ENCODE measurements around the gene KLHL22. TPM values are rescaled to one million over a fixed set of nuclear protein-coding genes. Genes with fewer than 3 reads are reported as not detected.

Gene KLHL22
- total and polyA plus RNA-seq, 2 of the 4 experiments (the other 2 are of a cell fraction) = 27.1 to 30.1 TPM

DNA sequence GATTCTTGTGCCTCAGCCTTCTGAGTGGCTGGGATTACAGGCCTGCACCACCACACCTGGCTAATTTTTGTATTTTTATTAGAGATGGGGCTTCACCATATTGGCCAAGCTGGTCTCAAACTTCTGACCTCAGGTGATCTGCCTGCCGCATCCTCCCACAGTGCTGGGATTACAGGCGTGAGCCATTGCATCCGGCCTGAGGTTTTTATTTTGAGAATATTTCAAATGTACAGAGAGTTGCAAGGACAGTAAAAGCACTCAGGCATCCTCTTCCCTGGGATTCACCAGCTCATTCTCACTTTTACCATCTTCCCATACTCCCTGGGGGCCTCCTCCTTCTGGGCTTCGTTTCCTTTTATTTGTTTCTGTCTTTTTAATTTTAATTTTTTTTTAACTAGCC, 24.0 kb upstream of the KLHL22 start:
- no peak overlapping the region for H2BK15ac ChIP-seq (ENCODE audit: low read depth, low read length)
- no peak overlapping the region for H2BK20ac ChIP-seq (ENCODE audit: low read depth, low read length)
- no peak overlapping the region for H2BK120ac ChIP-seq (ENCODE audit: low read depth, low read length)
- H3K4me1 ChIP-seq (ENCODE audit: control insufficient read depth, insufficient read depth, low read length) = peaks cover 37% of the 10 kb centered on the region
- no peak overlapping the region for H2AK5ac ChIP-seq (ENCODE audit: low read depth, low read length)
- no peak overlapping the region for H3K4me2 ChIP-seq (ENCODE audit: low read depth, low read length)
- H3K18ac ChIP-seq (ENCODE audit: low read depth, low read length) = no peak overlapping the region
- ATAC-seq (ENCODE audit: low read depth) (no peak), DNase-seq (no peak)
- ChIA-PET POLR2A (ENCODE audit: unreplicated experiment) (no interaction called here), CTCF (interaction anchor here (0.7 to 1.0 kb wide), 2 partner anchors 22 to 54 kb away, joined by 3 read pairs; no protein-coding TSS in a partner anchor)
- H4K91ac ChIP-seq (ENCODE audit: insufficient read depth, low read depth, low read length) = no peak overlapping the region
- H3K9me3 ChIP-seq (ENCODE audit: control insufficient read depth, insufficient read depth, low read length) = no peaks in the 10 kb centered on the region
- peaks cover 31% of the 10 kb centered on the region for H3K36me3 ChIP-seq (ENCODE audit: control insufficient read depth, insufficient read depth, low read length)
- no TSS peak for BruUV-seq (replicated peaks)
- H3K56ac ChIP-seq (ENCODE audit: extremely low read depth, insufficient read depth, low read length) = no peak overlapping the region
- no peak overlapping the region for H3K4me3 ChIP-seq (ENCODE audit: insufficient read depth, low read depth, low read length)
- peaks cover 88% of the 10 kb centered on the region for H4K20me1 ChIP-seq (ENCODE audit: insufficient read depth, low read length)
- H3K4ac ChIP-seq (ENCODE audit: low read depth, low read length) = no peak overlapping the region
- peaks cover 55% of the 10 kb centered on the region for H3K9me1 ChIP-seq (ENCODE audit: insufficient read depth, low read length)
- no peak overlapping the region for H3K9ac ChIP-seq (ENCODE audit: low read depth, low read length)
- peak overlapping the region; percentile 50; the same call in 1 of the 2 replicates for H3K27ac ChIP-seq (ENCODE audit: insufficient read depth, low read length)
- H4K8ac ChIP-seq (ENCODE audit: low read depth in 2 of 2, low read length in 2 of 2) = no peak overlapping the region
- intact Hi-C loops (cut with micrococcal nuclease) (no loop called here), dilution Hi-C loops (cut with HindIII; ENCODE audit: low sequenced_read_pairs, unreplicated experiment) (no loop called here), in situ Hi-C loops (cut with MboI; ENCODE audit: low sequenced_read_pairs) (no loop called here)
- H3K79me1 ChIP-seq (ENCODE audit: low read depth in 1 of 2, low read length in 2 of 2) = peaks cover 3 to 77% of the 10 kb centered on the region in 2 experiments; a peak in 3 of 4 replicates
- peak overlapping the region; percentile 22 for H2BK5ac ChIP-seq (ENCODE audit: low read depth, low read length, poor library complexity, severe bottlenecking)
- H3K23ac ChIP-seq (ENCODE audit: low read depth, low read length) = no peak overlapping the region
- H2AFZ ChIP-seq (replicated peaks; ENCODE audit: low read length, poor library complexity) = no peak overlapping the region
- WGBS, 2 experiments (ENCODE audit: extremely low coverage in 2 of 2, insufficient read length in 1 of 2) = no CpG with 5 or more reads among the region's 4 CpGs
- no peaks in the 10 kb centered on the region for H3K27me3 ChIP-seq (ENCODE audit: control insufficient read depth, insufficient read depth, low read length)
- no peak overlapping the region for H2AK9ac ChIP-seq (replicated peaks; ENCODE audit: low read depth, low read length, poor library complexity)
- no peak overlapping the region for H4K5ac ChIP-seq (ENCODE audit: low read depth, low read length)
- TF ChIP-seq MAFK (IDR thresholded peaks at IDR 0.05; ENCODE audit: low read depth, low read length) (no peak), FOS (IDR thresholded peaks at IDR 0.05; ENCODE audit: low read depth, low read length) (no peak), CEBPB (IDR thresholded peaks at IDR 0.05; ENCODE audit: low read depth, low read length) (no peak), RCOR1 (IDR thresholded peaks at IDR 0.05; ENCODE audit: insufficient replicate concordance, low read length) (no peak), MXI1 (IDR thresholded peaks at IDR 0.05; ENCODE audit: borderline replicate concordance, low read depth, low read length) (no peak), RAD21 (IDR thresholded peaks at IDR 0.05; ENCODE audit: low read length) (no peak), BHLHE40 (IDR thresholded peaks at IDR 0.05; ENCODE audit: low read depth, low read length) (no peak), POLR2A (IDR thresholded peaks at IDR 0.05; ENCODE audit: low read depth, low read length) (no peak), SMC3 (IDR thresholded peaks at IDR 0.05; ENCODE audit: low read depth, low read length) (no peak), NFE2L2 (IDR thresholded peaks at IDR 0.05; ENCODE audit: low read depth, low read length) (no peak), CHD1 (IDR thresholded peaks at IDR 0.05; ENCODE audit: low read depth, low read length) (no peak), MAZ (IDR thresholded peaks at IDR 0.05; ENCODE audit: borderline replicate concordance, low read depth, low read length) (no peak), RFX5 (IDR thresholded peaks at IDR 0.05; ENCODE audit: low read depth, low read length) (no peak)
- TF ChIP-seq, protein P1, sequence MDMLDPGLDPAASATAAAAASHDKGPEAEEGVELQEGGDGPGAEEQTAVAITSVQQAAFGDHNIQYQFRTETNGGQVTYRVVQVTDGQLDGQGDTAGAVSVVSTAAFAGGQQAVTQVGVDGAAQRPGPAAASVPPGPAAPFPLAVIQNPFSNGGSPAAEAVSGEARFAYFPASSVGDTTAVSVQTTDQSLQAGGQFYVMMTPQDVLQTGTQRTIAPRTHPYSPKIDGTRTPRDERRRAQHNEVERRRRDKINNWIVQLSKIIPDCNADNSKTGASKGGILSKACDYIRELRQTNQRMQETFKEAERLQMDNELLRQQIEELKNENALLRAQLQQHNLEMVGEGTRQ (IDR thresholded peaks at IDR 0.05; ENCODE audit: low read depth, low read length) = no peak
- TF ChIP-seq, protein P2, sequence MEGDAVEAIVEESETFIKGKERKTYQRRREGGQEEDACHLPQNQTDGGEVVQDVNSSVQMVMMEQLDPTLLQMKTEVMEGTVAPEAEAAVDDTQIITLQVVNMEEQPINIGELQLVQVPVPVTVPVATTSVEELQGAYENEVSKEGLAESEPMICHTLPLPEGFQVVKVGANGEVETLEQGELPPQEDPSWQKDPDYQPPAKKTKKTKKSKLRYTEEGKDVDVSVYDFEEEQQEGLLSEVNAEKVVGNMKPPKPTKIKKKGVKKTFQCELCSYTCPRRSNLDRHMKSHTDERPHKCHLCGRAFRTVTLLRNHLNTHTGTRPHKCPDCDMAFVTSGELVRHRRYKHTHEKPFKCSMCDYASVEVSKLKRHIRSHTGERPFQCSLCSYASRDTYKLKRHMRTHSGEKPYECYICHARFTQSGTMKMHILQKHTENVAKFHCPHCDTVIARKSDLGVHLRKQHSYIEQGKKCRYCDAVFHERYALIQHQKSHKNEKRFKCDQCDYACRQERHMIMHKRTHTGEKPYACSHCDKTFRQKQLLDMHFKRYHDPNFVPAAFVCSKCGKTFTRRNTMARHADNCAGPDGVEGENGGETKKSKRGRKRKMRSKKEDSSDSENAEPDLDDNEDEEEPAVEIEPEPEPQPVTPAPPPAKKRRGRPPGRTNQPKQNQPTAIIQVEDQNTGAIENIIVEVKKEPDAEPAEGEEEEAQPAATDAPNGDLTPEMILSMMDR (conservative IDR thresholded peaks at IDR 0.05; ENCODE audit: low read depth, low read length) = no peak
- TF ChIP-seq, protein P3, sequence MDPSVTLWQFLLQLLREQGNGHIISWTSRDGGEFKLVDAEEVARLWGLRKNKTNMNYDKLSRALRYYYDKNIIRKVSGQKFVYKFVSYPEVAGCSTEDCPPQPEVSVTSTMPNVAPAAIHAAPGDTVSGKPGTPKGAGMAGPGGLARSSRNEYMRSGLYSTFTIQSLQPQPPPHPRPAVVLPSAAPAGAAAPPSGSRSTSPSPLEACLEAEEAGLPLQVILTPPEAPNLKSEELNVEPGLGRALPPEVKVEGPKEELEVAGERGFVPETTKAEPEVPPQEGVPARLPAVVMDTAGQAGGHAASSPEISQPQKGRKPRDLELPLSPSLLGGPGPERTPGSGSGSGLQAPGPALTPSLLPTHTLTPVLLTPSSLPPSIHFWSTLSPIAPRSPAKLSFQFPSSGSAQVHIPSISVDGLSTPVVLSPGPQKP (IDR thresholded peaks at IDR 0.05; ENCODE audit: borderline replicate concordance, low read depth, low read length) = no peak
- H3K14ac ChIP-seq (replicated peaks; ENCODE audit: low read depth, low read length) = no peak overlapping the region

Data from IMR-90 (cell line).